Activated CD8-positive, alpha-beta memory T cell treated with anti-CD3 and anti-CD28 coated beads for 4 hours (primary cell): Measurements from ENCODE around the gene POLR2L.

Experiments
- DNase-seq, 2 donors: peaks; one replicate each; pipeline ENCODE4 v3.0.0-alpha.2; 2020; ENCODE audit warnings: low read depth in 2 of 2

Gene POLR2L

GRCh38 chr11:854601-855329 lies 12.4 kb upstream of the POLR2L start:
- no peak for DNase-seq

DNA sequence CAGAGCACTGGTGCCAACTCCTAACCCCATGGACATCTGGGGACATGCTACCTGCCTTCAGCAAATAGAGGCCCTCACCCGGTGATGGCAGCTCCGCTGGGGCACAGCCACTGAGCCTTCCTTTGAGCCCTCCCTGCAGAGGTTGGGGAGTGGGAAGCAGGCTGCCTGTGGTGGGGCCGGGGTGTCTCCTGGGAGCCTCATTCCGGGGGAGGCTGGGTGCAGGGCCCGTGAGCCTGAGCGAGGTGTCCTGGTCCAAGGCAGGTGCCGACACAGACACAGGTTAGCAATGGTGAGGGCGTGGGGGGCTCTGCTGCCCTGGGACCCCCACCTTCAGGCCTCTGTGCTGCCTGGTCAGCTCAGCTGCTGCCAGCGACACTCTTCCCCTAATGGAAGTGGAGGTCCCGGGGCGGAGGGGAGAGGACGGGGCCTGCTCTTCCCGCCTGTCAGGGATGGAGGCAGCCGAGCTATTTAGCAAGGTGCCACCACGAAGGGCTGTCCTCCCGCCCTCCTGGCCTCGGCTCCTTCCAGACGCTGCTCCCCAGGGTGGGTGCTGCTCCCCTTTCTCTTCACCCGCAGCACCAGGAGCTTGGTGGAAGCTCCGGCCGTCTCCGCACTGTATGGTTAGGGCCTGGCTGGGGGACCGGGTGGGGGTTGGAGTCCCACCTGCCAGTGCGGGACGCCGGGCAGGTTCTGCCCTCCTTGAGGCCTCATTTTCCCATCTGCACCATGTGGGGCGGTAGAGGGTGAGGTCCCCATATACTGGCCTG lies 11.5 kb upstream of the POLR2L start:
- no peak for DNase-seq

DNA sequence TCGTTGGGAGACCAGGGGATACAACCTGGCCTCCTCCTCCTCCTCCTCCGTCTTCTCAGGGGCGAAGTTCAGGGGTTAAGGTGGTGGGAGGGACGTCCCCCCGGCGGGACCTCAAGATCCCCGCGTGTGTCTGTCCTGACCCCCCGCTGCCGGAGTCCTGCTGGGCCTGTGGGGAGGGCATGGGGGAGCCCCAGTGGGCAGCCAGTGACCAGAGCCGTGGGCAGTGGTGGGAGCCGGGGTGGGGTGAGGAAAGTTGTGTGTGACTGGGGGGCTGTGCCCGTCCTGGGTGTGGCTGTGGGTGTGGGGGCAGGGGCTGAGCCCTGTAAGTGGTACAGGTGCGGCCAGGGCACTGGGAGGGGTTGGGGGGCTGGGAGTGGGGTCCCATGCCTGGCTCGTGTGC lies 10.4 kb upstream of the POLR2L start:
- no peak for DNase-seq

GRCh38 chr11:850775-851763 lies 8.7 kb upstream of the POLR2L start:
- DNase-seq, result no peak

DNA sequence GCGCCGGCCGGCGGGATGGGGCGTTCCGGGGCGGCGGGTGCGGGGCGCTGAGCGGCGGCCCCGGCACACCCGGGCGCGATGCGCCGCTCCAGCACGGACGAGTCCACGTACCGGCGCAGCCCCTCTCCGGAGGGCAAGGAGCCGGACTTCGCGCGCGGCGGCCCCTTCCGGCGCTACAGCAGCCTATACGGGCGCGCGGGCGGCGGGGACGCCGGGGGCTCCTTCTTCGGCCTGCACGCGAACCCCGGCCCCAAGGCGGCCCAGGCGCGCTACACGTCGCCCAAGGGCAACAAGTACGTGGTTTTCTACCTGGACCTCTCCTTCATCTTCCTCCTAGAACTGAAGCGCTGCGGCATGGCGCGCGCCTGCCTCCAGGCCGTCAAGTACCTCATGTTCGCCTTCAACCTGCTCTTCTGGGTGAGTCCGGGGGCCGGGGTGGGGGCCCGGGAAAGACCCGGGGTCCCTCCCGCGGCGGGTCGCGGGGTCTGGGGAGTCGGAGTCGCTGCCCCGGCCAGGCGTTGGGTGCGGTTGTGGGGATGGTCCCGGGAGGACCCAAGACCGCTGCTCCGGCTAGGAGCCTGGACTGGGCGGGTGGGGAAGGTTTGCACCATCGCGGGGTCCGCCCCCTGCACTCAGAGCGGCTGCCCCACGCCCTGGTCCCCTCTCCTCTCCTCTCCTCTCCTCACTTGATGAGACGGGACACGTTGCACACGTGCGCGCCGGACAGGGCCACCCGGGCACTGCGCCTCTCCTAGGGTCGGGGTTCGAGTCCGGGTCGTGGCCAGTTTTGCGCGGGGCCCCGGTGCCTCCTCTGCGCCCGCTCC lies 7.8 kb upstream of the POLR2L start:
- no peak for DNase-seq

- DNase-seq, result no peak
Measured at GRCh38 chr11:849104-849824, 6.9 kb upstream of the POLR2L start.

GRCh38 chr11:848380-848931 lies 6.1 kb upstream of the POLR2L start:
- peak; percentile 21 to 28 for DNase-seq

- DNase-seq, result no peak
Measured at GRCh38 chr11:847876-848275, 5.5 kb upstream of the POLR2L start.

- DNase-seq, result no peak
Measured at GRCh38 chr11:846496-847098, 4.3 kb upstream of the POLR2L start.

- DNase-seq, result no peak
Measured at GRCh38 chr11:845872-846495, 3.7 kb upstream of the POLR2L start.

- DNase-seq, result no peak
Measured at GRCh38 chr11:844693-845644, 2.6 kb upstream of the POLR2L start.

- DNase-seq, result no peak
Measured at GRCh38 chr11:843818-844692, 1.7 kb upstream of the POLR2L start.

DNA sequence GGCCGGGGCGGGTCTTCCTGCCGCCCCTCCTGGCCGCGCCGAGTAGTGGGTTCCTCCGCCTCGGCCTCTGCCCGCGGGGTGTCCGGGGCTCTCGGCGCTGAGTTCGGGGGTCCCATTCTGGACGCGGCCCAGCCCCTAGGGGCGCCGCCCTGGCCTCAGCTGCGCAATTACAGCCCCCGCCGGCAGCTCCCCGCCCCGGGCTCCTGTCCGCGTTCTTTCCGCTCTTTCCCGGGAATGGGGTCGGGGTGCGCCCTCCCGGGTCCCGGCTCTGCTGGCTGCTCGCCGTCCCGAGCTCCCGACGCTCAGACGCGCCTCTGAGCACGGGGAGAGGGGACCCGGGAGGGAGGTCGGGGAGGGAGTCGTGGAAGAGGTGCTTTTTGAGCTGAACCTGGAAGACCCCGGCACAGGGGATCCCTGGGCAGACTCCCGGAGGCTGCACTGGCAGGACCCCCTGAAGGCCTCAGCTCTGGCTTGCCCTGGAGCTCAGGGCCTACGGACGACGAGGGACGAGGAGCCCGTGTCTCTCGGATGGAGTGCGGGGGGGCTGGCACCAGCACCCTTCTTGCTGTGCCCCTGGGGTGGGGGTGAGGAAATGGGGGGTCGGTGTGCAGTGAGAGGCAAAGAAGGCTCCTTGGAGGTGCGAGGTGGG lies 881 bp upstream of the POLR2L start:
- DNase-seq, result no peak

DNA sequence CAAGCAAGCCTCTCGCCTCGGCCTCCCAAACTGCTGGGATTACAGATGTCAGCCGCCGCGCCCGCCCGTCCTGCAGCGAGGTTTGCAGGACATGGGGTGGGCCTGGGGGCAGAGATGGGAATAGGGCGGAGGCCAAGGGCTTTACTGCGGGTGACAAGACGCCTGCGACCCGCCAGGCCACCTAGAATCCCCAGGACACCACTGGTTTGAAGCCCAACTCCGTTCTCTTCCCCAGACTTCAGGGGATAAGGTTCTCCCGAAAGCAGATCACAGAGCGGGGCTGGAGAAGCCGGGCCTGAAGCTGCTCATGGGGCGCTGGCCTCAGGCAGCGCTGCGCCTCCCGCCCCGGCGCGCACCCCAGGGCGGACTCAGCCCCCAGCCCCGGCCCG lies 354 bp downstream of the POLR2L start:
- DNase-seq, result no peak

DNA sequence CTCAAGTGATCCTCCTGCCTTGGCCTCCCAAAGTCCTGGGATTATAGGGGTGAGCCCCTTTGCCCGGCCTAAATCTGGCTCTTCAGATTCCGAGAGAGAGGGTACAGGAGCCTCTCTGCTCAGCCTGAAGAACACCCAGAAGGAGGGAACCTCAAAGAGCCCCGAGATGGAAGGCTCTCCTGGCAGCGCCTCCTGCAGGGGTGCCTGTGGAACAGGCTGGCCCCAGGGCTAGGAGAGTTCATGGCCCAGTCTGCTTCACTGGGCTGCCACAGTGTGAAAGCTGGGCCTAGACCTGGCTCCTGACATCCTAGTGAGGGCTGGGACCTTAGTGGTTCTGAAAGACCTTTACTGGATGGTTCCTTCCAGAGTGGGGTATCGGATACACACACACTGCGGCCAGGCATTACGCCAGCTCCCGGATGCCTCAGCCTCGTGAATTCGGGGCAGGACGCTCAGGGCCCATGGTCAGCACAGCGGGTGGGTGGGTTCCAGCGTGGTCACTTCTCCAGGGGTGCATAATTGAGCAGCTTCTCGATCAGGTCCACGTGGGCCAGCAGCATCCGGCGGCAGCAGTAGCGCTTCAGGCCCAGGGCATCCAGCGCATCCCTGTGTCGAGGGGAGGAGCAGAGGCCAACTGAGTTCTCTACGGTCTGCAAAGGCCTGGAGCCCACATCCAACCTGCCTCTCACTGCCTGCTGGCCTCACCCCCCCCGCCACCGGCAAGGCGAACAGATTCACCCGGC lies 2.3 kb downstream of the POLR2L start:
- no peak for DNase-seq

DNA sequence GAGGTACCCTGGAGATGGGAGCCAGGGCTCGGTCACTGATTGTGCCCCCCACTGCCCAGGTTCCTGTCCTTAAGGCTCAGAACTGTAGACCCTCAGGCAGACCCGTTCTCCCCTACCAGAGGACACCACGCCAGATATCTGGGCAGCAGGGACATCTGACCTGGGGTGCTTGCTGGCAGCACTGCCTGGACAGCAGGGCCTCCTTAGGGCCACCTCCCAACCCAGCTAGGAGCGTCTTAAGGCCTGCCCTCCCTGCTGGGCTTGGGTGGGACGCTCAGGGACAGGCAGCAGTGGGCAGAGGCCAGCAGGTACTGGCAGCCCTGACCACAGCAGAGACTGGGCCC lies 3.1 kb downstream of the POLR2L start:
- no peak for DNase-seq
